ENCODE measurements around the gene DHRS1.

GRCh38 chr14:24310265-24310645 lies 10.7 kb upstream of the DHRS1 start:
- TF ChIP-seq POLR2AphosphoS5 (IDR thresholded peaks at IDR 0.05), result no peak
- TF ChIP-seq CTCF (IDR thresholded peaks at IDR 0.05), result no peak
- TF ChIP-seq POLR2A (IDR thresholded peaks at IDR 0.05), result no peak
